IMR-90 (cell line): Measurements from ENCODE around the gene DNAJC25. TPM values are rescaled to one million over a fixed set of nuclear protein-coding genes. Genes with fewer than 3 reads are reported as not detected.

Experiments
- ATAC-seq: fragments of 200-7000 bp; cut with Tn5 transposase; 2 replicates; pipeline ENCODE4 v1.9.1; 2020; ENCODE audit warnings: low read depth, mild to moderate bottlenecking, moderate library complexity
- BruUV-seq: library from RNA; stranded (reverse); fragments of 400-500 nt; replicated peaks from 2 replicates; lab custom pipeline; 2021; lab: Mats Ljungman, UMichigan
- CTCF ChIA-PET: fragments of 300-600 bp; formaldehyde crosslinking; extraction: SDS; loops from one replicate; lab custom pipeline; 2021; ENCODE audit warnings: antibody characterized with exemption; lab: Yijun Ruan, JAX
- POLR2A ChIA-PET: fragments of 300-600 bp; sonication (Branson Sonifier 250); formaldehyde crosslinking; loops from one replicate; lab custom pipeline; 2022; ENCODE audit warnings: antibody characterized with exemption; ENCODE audit not compliant: unreplicated experiment; lab: Charles Lee
- DNase-seq: peaks from one replicate; pipeline ENCODE4 v3.0.0; 2013
- H2AFZ ChIP-seq: replicated peaks from 2 replicates; pipeline ENCODE3; 2013; ENCODE audit warnings: low read length, mild to moderate bottlenecking; ENCODE audit not compliant: poor library complexity
- H2AK5ac ChIP-seq: 2 replicates; pipeline ENCODE4 v1.6.1; 2013; ENCODE audit warnings: low read depth, low read length, inconsistent platforms
- H2AK9ac ChIP-seq: replicated peaks from 2 replicates; pipeline ENCODE3; 2013; ENCODE audit warnings: mild to moderate bottlenecking, low read depth, low read length, moderate library complexity; ENCODE audit not compliant: poor library complexity
- H2BK120ac ChIP-seq: 2 replicates; pipeline ENCODE4 v1.6.1; 2013; ENCODE audit warnings: low read depth, low read length, inconsistent platforms
- H2BK15ac ChIP-seq: 3 replicates; pipeline ENCODE4 v1.6.1; 2013; ENCODE audit warnings: low read depth, low read length, inconsistent platforms
- H2BK20ac ChIP-seq: 2 replicates; pipeline ENCODE4 v1.6.1; 2013; ENCODE audit warnings: low read depth, mild to moderate bottlenecking, inconsistent platforms, low read length, moderate library complexity
- H2BK5ac ChIP-seq: 2 replicates; pipeline ENCODE4 v1.6.1; 2013; ENCODE audit warnings: mild to moderate bottlenecking, low read depth, low read length, inconsistent platforms; ENCODE audit not compliant: poor library complexity, severe bottlenecking
- H3K14ac ChIP-seq: replicated peaks from 2 replicates; pipeline ENCODE4 v1.6.1; 2013; ENCODE audit warnings: low read depth, low read length, inconsistent platforms
- H3K18ac ChIP-seq: 2 replicates; pipeline ENCODE4 v1.6.1; 2013; ENCODE audit warnings: low read depth, low read length, control low read depth
- H3K23ac ChIP-seq: 2 replicates; pipeline ENCODE4 v1.6.1; 2013; ENCODE audit warnings: low read depth, low read length, inconsistent platforms
- H3K27ac ChIP-seq: 2 replicates; pipeline ENCODE4 v1.5.1; 2013; ENCODE audit warnings: mild to moderate bottlenecking, control low read depth, low read length; ENCODE audit not compliant: insufficient read depth
- H3K27me3 ChIP-seq: 2 replicates; pipeline ENCODE4 v1.6.1; 2013; ENCODE audit warnings: low read length; ENCODE audit not compliant: control insufficient read depth, insufficient read depth
- H3K36me3 ChIP-seq: 2 replicates; pipeline ENCODE4 v1.6.1; 2013; ENCODE audit warnings: low read length, mixed read lengths; ENCODE audit not compliant: control insufficient read depth, insufficient read depth
- H3K4ac ChIP-seq: 2 replicates; pipeline ENCODE4 v1.6.1; 2013; ENCODE audit warnings: low read depth, low read length, inconsistent platforms
- H3K4me1 ChIP-seq: 2 replicates; pipeline ENCODE4 v1.6.1; 2013; ENCODE audit warnings: low read length, mixed read lengths; ENCODE audit not compliant: control insufficient read depth, insufficient read depth
- H3K4me2 ChIP-seq: 2 replicates; pipeline ENCODE4 v1.6.1; 2013; ENCODE audit warnings: low read depth, mild to moderate bottlenecking, control low read depth, low read length, moderate library complexity
- H3K4me3 ChIP-seq: 2 replicates; pipeline ENCODE4 v1.5.1; 2013; ENCODE audit warnings: low read depth, mild to moderate bottlenecking, control low read depth, low read length, moderate library complexity; ENCODE audit not compliant: insufficient read depth
- H3K56ac ChIP-seq: 2 replicates; pipeline ENCODE4 v1.6.1; 2013; ENCODE audit warnings: low read length, inconsistent platforms; ENCODE audit not compliant: insufficient read depth; ENCODE audit errors: extremely low read depth
- H3K79me1 ChIP-seq, 2 experiments: 2 replicates each; pipeline ENCODE4 v1.6.1; 2013; ENCODE audit warnings: low read length in 2 of 2, inconsistent platforms in 1 of 2, low read depth in 1 of 2
- H3K9ac ChIP-seq: 2 replicates; pipeline ENCODE4 v1.6.1; 2013; ENCODE audit warnings: low read depth, low read length, control low read depth
- H3K9me1 ChIP-seq: 2 replicates; pipeline ENCODE4 v1.6.1; 2013; ENCODE audit warnings: low read length, inconsistent platforms; ENCODE audit not compliant: insufficient read depth
- H3K9me3 ChIP-seq: 2 replicates; pipeline ENCODE4 v1.6.1; 2013; ENCODE audit warnings: low read length; ENCODE audit not compliant: control insufficient read depth, insufficient read depth
- H4K20me1 ChIP-seq: 2 replicates; pipeline ENCODE4 v1.6.1; 2013; ENCODE audit warnings: low read length, inconsistent platforms; ENCODE audit not compliant: insufficient read depth
- H4K5ac ChIP-seq: 2 replicates; pipeline ENCODE4 v1.6.1; 2013; ENCODE audit warnings: mild to moderate bottlenecking, low read depth, low read length, control low read depth
- H4K8ac ChIP-seq, 2 experiments: 2 replicates each; pipeline ENCODE4 v1.6.1; 2013; ENCODE audit warnings: low read depth in 2 of 2, low read length in 2 of 2, control low read depth in 1 of 2, inconsistent platforms in 1 of 2
- H4K91ac ChIP-seq: 2 replicates; pipeline ENCODE4 v1.6.1; 2013; ENCODE audit warnings: low read depth, low read length, inconsistent platforms; ENCODE audit not compliant: insufficient read depth
- CEBPB ChIP-seq: IDR thresholded peaks from 2 replicates; pipeline ENCODE4 v1.6.1; 2012; ENCODE audit warnings: low read depth, low read length, improper control_type of control experiment
- CHD1 ChIP-seq: IDR thresholded peaks from 2 replicates; pipeline ENCODE4 v1.6.1; 2012; ENCODE audit warnings: low read depth, low read length, improper control_type of control experiment
- FOS ChIP-seq: fragments of 150-350 bp; IDR thresholded peaks from 2 replicates; pipeline ENCODE4 v1.6.1; 2016; ENCODE audit warnings: low read depth, low read length
- NFE2L2 ChIP-seq: fragments of 150-350 bp; IDR thresholded peaks from 2 replicates; pipeline ENCODE4 v1.6.1; 2016; ENCODE audit warnings: low read depth, mild to moderate bottlenecking, low read length
- POLR2A ChIP-seq: IDR thresholded peaks from 2 replicates; pipeline ENCODE4 v1.6.1; 2012; ENCODE audit warnings: mild to moderate bottlenecking, low read depth, low read length
- RAD21 ChIP-seq: IDR thresholded peaks from 2 replicates; pipeline ENCODE4 v1.6.1; 2012; ENCODE audit warnings: low read length, improper control_type of control experiment
- SMC3 ChIP-seq: fragments of 150-350 bp; IDR thresholded peaks from 2 replicates; pipeline ENCODE4 v1.6.1; 2016; ENCODE audit warnings: low read depth, mild to moderate bottlenecking, antibody characterized with exemption, low read length, moderate library complexity
- WGBS, 2 experiments: methylation state at CpG; one replicate each; pipeline versions ENCODE4 v1.1.5 to v1.1.7; 2013; ENCODE audit warnings: missing lambda C conversion rate in 2 of 2; ENCODE audit not compliant: insufficient read length in 1 of 2; ENCODE audit errors: extremely low coverage in 2 of 2; 5-methylcytosine and 5-hydroxymethylcytosine counted together
- dilution Hi-C: fragments of 300-500 bp; cut with HindIII; formaldehyde crosslinking; loops from one replicate; pipeline ENCODE4 v1.14.3; 2018; ENCODE audit warnings: low sequenced_read_pairs; ENCODE audit not compliant: unreplicated experiment
- in situ Hi-C: fragments of 300-500 bp; cut with MboI; formaldehyde crosslinking; loops from 3 replicates; pipeline ENCODE4 v1.14.3; 2019; ENCODE audit warnings: low sequenced_read_pairs, inconsistent platforms, mixed read lengths
- intact Hi-C: fragments of 100-400 bp; cut with micrococcal nuclease; formaldehyde crosslinking; loops from 2 replicates; pipeline ENCODE4 v1.10.0; 2022
- polyA plus RNA-seq, 3 experiments: library from polyadenylated mRNA; depleted of rRNA; stranded (reverse); fragments of >200 nt; gene quantifications; 2 replicates each; pipeline ENCODE4 v1.2.3, GENCODE V29; 2012; ENCODE audit warnings: low replicate concordance in 1 of 3
- total RNA-seq: library from RNA; depleted of rRNA; stranded (reverse); fragments of >200 nt; gene quantifications from 2 replicates; pipeline ENCODE4 v1.2.3, GENCODE V29; 2012

The DNAJC25 gene
- total and polyA plus RNA-seq, 2 of the 4 experiments (the other 2 are of a cell fraction) = 3.2 to 6.6 TPM

DNA sequence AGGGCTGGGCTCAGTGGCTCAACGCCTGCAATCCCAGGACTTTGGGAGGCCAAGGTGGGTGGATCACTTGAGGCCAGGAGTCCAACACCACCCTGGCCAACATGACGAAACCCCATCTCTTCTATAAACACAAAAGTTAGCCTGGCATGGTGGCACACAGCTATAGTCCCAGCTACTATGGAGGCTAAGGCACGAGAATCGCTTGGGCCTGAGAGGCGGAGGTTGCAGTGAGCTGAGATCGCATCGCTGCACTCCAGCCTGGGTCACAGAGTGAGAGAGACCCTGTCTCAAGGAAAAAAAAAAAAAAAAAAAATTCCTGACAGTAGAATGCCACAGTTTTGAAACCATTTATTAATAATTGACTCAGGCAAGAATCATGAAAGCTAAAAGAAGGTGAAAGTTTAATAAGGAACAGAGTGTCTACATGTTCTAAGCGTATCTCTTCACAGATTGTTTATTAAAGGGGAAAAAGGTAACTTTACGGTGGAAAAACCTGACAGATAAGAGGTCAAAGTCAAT lies 26.0 kb upstream of the DNAJC25 start:
- Histone ChIP-seq H4K5ac (no peak overlapping the region), H3K79me1 (peaks cover 0 to 3% of the 10 kb centered on the region in 2 experiments; a peak in 1 of 4 replicates), H3K4me3 (no peak overlapping the region), H2BK20ac (no peak overlapping the region), H2BK15ac (no peak overlapping the region), H3K27ac (no peak overlapping the region), H3K9me3 (no peaks in the 10 kb centered on the region), H3K56ac (no peak overlapping the region), H3K4me1 (no peaks in the 10 kb centered on the region), H4K20me1 (no peaks in the 10 kb centered on the region), H2AK9ac (no peak overlapping the region), H3K36me3 (no peaks in the 10 kb centered on the region), H2AK5ac (no peak overlapping the region), H2BK120ac (no peak overlapping the region), H2BK5ac (no peak overlapping the region), H4K91ac (no peak overlapping the region), H3K27me3 (peaks cover 10% of the 10 kb centered on the region), H4K8ac (no peak overlapping the region), H3K4ac (no peak overlapping the region), H3K9ac (no peak overlapping the region), H3K14ac (no peak overlapping the region), H3K23ac (no peak overlapping the region), H2AFZ (no peak overlapping the region), H3K9me1 (peaks cover 5% of the 10 kb centered on the region; the same call in 1 of the 2 replicates), H3K4me2 (no peak overlapping the region), H3K18ac (no peak overlapping the region)
- ATAC-seq = no peak
- BruUV-seq = no TSS peak
- no peak for DNase-seq
- no peak for TF ChIP-seq FOS
- TF ChIP-seq POLR2A = no peak
- no peak for TF ChIP-seq RAD21
- no peak for TF ChIP-seq NFE2L2
- TF ChIP-seq CEBPB = no peak
- TF ChIP-seq CHD1 = no peak
- TF ChIP-seq SMC3 = no peak
- POLR2A ChIA-PET = interaction anchor here (0.6 kb wide), 1 partner anchor 134 kb away, joined by 3 read pairs; no protein-coding TSS in a partner anchor
- intact Hi-C loops = no loop called here
- dilution Hi-C loops = no loop called here
- WGBS, 2 experiments = no CpG with 5 or more reads among the region's 9 CpGs
- in situ Hi-C loops = no loop called here
- CTCF ChIA-PET = interaction anchor here (0.7 kb wide), 1 partner anchor 9 kb away, joined by 4 read pairs; no protein-coding TSS in a partner anchor
